ENCODE measurements around the gene ABHD12. TPM values are rescaled to one million over a fixed set of nuclear protein-coding genes. Genes with fewer than 3 reads are reported as not detected.

ABHD12 gene
- total RNA-seq, 1 donor from 2014 or later: 32.9 TPM

DNA sequence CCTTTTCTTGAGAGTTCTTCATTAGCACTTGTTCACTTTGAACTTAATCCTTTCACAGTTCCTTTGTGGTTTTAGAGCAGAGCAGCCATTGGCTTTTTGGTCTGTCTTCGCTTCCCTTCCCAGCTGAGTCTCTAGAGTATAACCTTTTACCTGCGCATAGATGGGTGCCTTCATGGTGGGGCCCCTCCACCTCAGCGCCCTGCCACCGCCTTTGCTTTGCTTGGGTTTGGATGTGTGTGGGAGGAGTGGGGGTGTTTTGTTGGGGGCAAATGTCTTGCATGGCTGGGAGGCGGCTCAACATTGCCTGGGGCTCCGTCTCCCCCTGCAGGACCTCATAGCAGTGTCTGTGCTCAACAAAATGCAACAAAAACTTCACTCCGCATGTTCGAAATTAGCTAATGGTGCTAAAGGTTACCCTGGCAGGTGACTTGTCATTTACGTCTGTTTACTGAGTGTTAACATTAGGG lies 130.8 kb downstream of the ABHD12 start:
- intact Hi-C loops (cut with micrococcal nuclease): no loop called here

DNA sequence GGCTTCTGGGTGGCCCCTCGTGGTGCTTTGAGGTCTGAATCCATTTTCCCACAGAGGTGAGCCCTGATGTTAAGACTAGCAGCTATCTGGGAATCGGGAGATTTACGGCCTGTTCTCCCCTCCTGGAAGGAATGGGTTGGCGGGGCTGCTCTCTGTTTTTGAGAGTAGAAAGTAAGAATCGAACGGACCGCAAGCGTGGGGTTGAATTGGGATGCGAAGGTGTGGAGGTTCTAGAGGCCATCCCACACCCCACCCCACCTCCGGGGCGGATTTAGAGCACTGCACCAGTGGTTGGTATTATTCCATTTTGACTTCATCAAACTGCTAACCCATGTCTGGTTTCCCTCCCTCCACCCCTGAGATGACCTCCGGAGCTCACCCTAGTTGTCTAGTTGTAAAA lies 131.3 kb downstream of the ABHD12 start:
- intact Hi-C loops (cut with micrococcal nuclease): no loop called here

DNA sequence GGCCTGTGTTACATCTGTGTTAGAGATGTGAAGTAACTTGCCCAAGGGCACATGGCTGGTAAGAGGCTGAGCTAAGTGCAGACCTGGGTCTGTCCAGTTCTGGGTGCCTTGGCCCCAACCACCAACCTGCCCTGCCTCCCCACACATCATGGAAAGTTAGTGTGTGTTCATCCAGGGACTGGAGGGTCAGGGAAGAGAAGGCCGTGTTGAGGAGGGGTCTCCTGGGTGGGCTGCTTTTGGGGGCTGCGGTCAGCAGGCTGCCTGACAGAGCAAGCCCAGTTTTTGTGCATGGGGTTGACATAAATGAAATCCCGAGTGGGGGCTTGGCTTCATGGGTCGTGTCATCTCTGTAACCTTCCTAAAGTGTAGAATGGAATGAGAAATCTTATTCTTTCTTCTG lies 131.8 kb downstream of the ABHD12 start:
- intact Hi-C loops (cut with micrococcal nuclease): no loop called here

DNA sequence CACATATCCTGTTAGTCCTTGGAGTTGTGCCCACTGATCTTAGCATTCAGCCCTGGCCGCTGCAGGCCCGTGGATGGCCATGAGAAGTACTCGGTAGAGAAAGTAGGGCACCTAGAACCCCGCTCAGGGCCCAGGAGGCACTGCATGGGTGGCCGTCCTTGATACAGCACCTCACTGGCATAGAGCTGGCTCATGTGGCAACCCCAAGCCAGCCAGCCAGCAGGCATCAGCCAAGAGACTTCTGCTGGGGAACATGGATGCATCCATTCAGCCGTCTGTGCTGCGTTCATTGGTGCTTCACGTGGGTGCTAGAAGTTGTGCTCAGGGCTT lies 132.2 kb downstream of the ABHD12 start:
- intact Hi-C loops (cut with micrococcal nuclease): no loop called here

DNA sequence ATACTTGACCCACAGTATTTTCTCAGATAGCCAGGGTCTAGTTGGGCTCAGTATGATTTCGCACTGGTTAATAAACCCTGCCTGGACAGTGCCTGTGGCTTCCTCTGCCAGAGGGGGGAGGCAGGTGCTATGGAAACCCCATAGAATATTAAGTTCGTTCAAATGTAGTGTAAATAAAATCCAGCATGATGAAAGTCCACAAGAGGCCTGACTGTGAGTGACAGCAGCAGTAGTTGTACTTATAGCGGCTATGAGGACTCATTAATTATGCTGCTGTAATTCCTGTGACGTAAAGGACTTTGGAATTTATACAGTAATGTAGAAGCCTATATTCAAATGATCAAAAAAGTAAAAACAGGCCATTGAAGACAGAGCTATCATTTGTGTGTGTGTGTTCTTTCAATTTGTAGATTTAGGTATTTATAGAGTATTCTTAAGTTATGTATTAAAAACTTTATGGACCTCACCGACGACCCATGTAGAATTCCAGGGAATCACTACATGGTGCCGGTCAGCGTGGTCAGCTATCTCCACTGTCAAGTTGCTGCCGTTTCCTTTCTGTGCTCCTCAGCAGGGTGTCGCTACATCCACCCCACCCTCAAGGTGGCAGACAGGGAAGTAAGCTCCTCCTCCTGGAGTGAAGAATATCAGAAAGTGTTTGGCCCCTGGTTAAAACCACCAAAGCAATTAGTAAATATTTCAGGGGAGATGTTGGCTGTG lies 132.7 kb downstream of the ABHD12 start:
- intact Hi-C loops (cut with micrococcal nuclease): no loop called here

DNA sequence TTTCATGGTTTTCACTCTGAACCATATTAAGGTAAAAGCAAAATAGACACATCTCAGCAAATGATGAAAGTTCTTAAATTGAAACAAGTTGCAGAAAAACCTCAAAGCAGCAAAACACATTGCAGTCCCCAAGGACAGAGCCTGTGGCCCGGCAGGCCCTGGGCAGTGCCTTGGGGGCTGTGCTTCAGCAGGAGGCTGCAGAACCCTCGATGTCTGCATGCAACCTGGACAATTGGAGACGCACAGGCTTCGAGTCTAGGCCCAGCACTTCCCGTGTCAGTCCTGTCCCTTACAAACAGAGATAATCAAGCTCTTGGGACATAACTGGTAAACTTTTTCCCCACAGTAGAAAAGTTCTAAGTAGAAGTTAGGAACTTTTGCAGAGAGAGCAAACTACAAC lies 133.5 kb downstream of the ABHD12 start:
- intact Hi-C loops (cut with micrococcal nuclease): no loop called here

DNA sequence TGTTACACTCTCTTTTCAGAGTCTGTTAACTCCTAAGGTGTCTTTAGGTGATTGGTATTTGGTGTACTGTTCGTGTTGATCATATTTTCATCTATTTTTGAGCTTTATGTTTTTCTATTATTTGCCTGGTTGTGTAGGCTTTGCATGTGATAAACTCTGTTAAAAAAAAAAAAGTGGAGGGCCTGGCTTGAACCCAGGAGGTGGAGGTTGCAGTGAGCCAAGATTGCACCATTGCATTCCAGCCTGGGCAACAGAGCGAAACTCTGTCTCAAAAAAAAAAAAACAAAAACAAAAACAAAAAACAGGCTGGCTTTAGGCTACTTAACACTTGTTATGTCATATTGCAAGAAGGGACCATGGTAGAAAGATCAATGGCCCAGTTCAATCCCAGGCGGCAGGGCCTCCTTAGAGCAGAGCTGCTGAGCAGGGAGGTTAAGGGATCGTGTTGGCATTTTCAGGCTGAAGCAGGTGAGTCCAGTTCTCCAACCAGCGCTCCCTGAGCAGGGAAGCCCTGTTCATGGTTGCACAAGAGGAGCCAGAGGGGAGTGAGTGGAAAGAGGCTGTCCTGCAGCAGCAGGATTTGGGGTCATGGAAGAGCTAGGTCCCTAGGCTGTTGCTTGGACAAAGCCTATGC lies 134.3 kb downstream of the ABHD12 start:
- intact Hi-C loops (cut with micrococcal nuclease): no loop called here

DNA sequence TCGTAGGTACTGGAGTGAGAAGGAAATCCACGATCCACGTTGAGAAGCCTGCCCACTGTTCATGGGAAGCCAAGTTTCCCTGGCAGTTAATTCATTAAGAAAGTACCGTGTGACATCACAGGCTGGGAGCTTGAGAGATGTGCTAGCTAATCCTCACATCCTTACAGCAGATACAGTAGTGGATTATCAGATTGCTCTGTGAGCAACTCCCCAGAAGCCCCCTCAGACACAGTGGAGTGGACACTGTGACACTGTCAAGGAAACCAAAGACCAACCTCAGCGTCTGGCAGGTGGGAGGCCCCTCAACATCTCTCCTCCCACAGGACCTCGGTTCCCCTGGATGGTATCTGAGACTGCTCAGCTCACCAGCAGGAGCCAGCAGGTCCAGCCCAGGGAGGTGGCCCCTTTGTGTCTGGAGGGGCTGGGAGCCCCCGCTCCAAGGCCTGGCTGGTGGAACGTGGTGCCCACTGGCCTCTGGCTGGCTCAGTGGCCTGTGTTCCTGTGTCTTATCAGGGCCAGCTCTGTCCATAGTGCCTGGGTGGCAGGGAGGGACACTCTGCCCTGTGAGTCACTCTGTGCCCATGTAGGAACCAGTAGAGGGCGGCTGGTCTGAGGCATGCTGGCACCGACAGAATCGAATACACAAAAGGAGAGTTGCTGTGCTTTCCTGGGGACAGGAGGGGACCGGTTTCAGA lies 135.5 kb downstream of the ABHD12 start:
- intact Hi-C loops (cut with micrococcal nuclease): no loop called here

DNA sequence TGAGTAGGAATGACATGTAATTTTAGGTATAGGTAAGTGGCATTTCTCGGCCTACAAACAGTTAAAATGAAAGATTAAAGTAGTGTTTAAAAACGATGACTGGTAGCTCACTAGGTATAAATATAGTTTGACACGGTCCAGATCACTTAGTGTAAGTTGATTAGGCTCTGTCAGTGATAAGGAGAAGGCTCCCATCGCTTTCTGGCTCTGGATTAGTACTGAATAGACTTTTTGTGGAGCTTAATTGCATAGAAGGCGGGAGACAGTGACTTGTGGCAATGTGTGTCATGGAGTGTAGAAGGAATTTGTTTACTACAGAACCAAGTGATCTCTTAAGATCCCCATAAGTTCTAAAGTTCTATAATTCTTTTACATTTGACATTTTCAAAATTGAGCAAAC lies 136.1 kb downstream of the ABHD12 start:
- intact Hi-C loops (cut with micrococcal nuclease): no loop called here

DNA sequence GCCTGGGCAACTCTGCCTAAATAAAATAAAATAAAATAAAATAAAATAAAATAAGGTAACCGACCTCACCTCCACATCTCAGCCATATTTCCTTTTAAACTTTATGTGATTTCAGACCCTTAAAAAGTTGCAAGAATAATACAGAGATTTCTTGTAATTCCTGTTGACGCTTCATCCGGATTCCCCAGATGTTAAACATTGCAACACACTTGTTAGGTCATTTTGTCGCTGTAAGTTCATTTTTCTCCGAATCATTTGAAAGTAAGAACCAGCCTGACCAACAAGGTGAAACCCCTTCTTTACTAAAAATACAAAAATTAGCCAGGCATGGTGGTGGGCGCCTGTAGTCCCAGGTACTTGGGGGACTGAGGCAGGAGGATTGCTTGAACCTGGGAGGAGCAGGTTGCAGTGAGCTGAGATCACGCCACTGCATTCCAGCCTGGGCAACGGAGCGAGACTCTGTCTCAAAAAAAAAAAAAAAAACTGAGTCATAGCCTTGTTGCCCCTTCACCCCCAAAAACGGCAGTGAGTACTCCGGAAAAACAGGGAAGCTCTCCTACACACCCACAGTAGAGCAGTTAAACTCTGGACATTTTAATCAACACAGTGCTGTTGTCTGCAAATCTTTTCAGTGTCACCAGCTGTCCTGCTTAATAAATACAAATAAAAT lies 136.9 kb downstream of the ABHD12 start:
- intact Hi-C loops (cut with micrococcal nuclease): no loop called here

DNA sequence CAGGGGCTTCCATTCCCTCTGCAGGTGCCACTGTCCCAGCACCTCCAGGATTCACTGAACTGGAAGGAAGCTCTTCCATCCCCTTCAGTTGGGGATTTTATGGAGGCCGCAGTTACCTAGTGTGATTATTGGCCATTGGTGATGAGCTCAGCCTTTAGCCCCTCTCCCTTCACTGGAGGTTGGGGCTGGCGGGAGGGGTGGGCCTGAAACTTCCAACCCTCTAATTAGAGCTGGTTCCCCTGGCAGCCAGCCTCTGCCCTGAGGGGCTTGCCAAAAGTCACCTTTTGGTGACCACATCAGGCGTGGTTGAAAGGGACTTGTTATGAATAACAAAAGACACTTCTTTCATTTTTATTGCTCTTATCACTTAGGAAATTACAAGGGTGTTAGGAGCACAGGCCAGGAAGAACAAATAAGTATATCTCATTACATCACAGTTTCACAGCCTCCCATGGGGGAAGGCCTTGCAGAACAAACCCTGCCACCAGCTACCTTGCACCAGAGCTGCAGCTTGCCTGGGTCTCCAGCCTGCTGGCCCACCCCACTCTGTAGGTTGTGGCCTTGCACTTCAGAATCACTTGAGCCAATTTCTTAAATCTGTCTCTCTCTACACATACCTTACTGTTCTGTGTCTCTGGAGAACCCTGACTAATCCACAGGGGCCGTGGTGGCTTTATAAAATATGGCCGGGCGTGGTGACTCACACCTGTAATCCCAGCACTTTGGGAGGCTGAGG lies 137.8 kb downstream of the ABHD12 start:
- intact Hi-C loops (cut with micrococcal nuclease): no loop called here

DNA sequence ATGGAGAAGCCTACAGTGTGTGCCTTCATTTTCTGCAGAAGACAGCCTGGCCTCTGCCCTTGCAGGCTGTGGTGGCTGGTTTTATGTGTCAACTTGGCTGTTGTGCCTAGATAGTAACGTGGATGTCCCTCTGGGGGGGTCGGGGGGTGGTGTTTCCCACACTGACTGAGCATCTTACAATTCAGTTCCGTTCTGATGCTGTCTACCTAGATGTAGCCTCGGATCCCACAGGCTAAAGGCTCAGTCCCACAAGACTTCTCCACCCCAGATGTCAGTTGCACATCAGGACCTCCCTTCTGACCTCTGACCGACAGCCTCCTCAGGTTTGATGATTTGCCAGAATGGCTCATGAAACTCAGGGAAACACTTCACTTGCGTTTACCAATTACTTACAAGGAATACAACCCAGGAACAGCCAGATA lies 138.4 kb downstream of the ABHD12 start:
- intact Hi-C loops (cut with micrococcal nuclease): no loop called here

DNA sequence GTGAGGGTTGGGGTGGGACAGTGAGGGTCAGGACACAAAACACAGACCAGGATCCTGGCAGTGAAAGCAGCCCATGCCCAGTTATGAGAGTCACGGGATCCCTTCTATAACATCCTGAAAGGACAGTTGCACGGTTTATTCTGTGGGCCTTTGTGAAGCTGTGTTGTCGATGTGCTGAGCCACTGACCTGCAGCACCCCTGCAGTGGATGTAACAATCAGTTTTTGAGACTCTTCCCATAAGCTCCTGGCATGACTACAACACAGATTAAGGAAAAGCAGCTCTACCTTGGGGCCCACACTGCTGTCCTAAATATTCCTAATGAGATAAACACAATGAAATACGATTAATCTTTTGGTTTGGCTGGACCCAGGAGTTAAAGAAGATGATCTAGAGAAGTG lies 139.1 kb downstream of the ABHD12 start:
- intact Hi-C loops (cut with micrococcal nuclease): no loop called here

DNA sequence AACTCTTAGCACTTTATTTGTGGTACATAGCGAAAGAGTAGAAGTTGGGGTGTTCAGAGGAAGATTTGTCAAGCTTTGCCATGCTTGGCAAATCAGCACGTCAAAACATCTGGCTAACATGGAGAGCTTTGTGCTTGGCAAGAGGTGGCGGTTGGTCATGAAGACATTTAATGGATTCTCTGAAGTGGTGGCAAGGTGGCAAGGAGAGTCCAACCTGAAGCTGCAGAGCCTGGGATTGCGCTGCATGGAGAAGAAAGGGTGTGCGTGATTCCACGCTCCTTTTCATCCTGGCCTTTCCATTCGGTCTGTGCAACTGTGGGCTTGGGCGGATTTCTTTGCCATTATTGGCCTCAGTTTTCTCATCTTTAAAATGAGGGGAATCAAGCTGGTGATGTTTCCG lies 139.6 kb downstream of the ABHD12 start:
- intact Hi-C loops (cut with micrococcal nuclease): no loop called here

DNA sequence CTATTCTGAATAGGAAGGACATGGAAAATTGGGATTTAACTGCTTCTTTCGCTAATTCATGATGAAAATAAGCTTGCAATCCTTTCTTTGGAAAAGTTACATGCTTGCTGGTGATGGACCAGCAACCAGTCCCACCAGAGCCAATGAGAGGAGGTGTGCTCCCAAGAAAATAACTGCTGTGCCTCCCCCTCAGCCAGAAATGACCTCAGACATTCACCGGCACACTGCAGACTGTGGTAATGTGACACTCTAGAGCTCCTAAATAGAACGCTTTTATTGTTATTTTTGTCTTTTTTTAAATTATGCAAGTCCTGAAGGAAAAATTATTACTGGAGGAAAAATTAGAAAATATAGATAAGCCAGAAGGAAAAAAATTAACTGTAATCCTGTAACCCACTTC lies 140.1 kb downstream of the ABHD12 start:
- intact Hi-C loops (cut with micrococcal nuclease): no loop called here

Other genes with a start within 250 kb of the ABHD12 start
- gene ENTPD6, start 195.1 kb downstream of the ABHD12 start, total RNA-seq: 36.1 and 38.0 TPM in 2 replicates
- gene PYGB, start 142.8 kb downstream of the ABHD12 start, total RNA-seq: 31.2 and 35.7 TPM in 2 replicates
- gene GINS1, start 16.8 kb upstream of the ABHD12 start, total RNA-seq: 23.8 and 25.7 TPM in 2 replicates
- 2.1 and 3.2 TPM in 2 replicates for gene NINL, start 194.7 kb upstream of the ABHD12 start, total RNA-seq
- 6.7 and 6.9 TPM in 2 replicates for gene NANP, start 233.2 kb upstream of the ABHD12 start, total RNA-seq